H1 (cell line): ENCODE results near the gene KRTAP5-6. TPM values are rescaled to one million over a fixed set of nuclear protein-coding genes. Genes with fewer than 3 reads are reported as not detected.

Experiments
- CTCF ChIA-PET: fragments of 300-600 bp; sonication (Branson Sonifier 250); formaldehyde crosslinking; loops from one replicate; lab custom pipeline; 2021; ENCODE audit not compliant: partially characterized antibody; lab: Charles Lee
- POLR2A ChIA-PET: fragments of 300-600 bp; sonication (Branson Sonifier 250); formaldehyde crosslinking; loops from one replicate; lab custom pipeline; 2021; ENCODE audit warnings: inconsistent platforms; ENCODE audit not compliant: partially characterized antibody; lab: Charles Lee
- DNase-seq, 2 experiments: peaks; one replicate each; pipeline versions ENCODE4 v3.0.0 to v3.0.0-alpha.2; 2010 to 2022; ENCODE audit warnings: low spot score in 2 of 2, low read depth in 1 of 2, mixed read lengths in 1 of 2
- FAIRE-seq: peaks from 2 replicates; lab custom pipeline; 2011; peaks lifted over from hg19 to GRCh38; lab: Jason Lieb, UNC
- H2AFZ ChIP-seq: 2 replicates; pipeline ENCODE4 v1.8.1; 2012; ENCODE audit warnings: low read length, inconsistent platforms
- H2AK5ac ChIP-seq: 2 replicates; pipeline ENCODE4 v1.6.1; 2013; ENCODE audit warnings: low read depth, low read length
- H2BK120ac ChIP-seq: replicated peaks from 2 replicates; pipeline ENCODE3; 2013; ENCODE audit warnings: low read depth, low read length, inconsistent platforms
- H2BK12ac ChIP-seq: 2 replicates; pipeline ENCODE4 v1.6.1; 2013; ENCODE audit warnings: low read depth, low read length
- H2BK15ac ChIP-seq: 2 replicates; pipeline ENCODE4 v1.6.1; 2013; ENCODE audit warnings: low read length
- H2BK20ac ChIP-seq: 2 replicates; pipeline ENCODE4 v1.6.1; 2013; ENCODE audit warnings: low read length
- H2BK5ac ChIP-seq: 2 replicates; pipeline ENCODE4 v1.6.1; 2013; ENCODE audit warnings: low read depth, low read length
- H3K14ac ChIP-seq: 2 replicates; pipeline ENCODE4 v1.6.1; 2013; ENCODE audit warnings: inconsistent platforms; ENCODE audit not compliant: insufficient read length
- H3K18ac ChIP-seq: 2 replicates; pipeline ENCODE4 v1.6.1; 2013; ENCODE audit warnings: low read length; ENCODE audit errors: extremely low read depth
- H3K23ac ChIP-seq: 2 replicates; pipeline ENCODE4 v1.6.1; 2013; ENCODE audit warnings: inconsistent platforms; ENCODE audit not compliant: insufficient read length
- H3K23me2 ChIP-seq: 2 replicates; pipeline ENCODE4 v1.6.1; 2013; ENCODE audit warnings: low read depth, low read length
- H3K27ac ChIP-seq: 2 replicates; pipeline ENCODE4 v1.6.1; 2011; ENCODE audit warnings: low read depth, low read length, inconsistent platforms
- H3K27me3 ChIP-seq, 4 experiments: replicated peaks in 1 of 4; 1 replicate in 1 of 4; 2 replicates in 3 of 4; pipeline versions ENCODE4 v1.6.1 to v1.8.1; 2011 to 2013; ENCODE audit warnings: low read length in 3 of 4, mild to moderate bottlenecking in 3 of 4, inconsistent platforms in 2 of 4, mixed read lengths in 2 of 4, moderate library complexity in 1 of 4; ENCODE audit not compliant: control insufficient read depth in 3 of 4, insufficient read depth in 3 of 4; ENCODE audit errors: extremely low read depth in 1 of 4
- H3K36me3 ChIP-seq, 4 experiments: 2 replicates each; pipeline versions ENCODE4 v1.6.1 to v1.8.1; 2011 to 2013; ENCODE audit warnings: mild to moderate bottlenecking in 4 of 4, low read length in 3 of 4, moderate library complexity in 2 of 4, control low read depth in 1 of 4, inconsistent platforms in 1 of 4; ENCODE audit not compliant: insufficient read depth in 4 of 4, control insufficient read depth in 2 of 4
- H3K4ac ChIP-seq: replicated peaks from 2 replicates; pipeline ENCODE3; 2013; ENCODE audit warnings: low read length, low read depth, mixed read lengths, inconsistent platforms; ENCODE audit not compliant: insufficient read length
- H3K4me1 ChIP-seq, 4 experiments: replicated peaks in 1 of 4; 1 replicate in 1 of 4; 2 replicates in 3 of 4; pipeline versions ENCODE4 v1.6.1 to v1.8.1; 2011 to 2013; ENCODE audit warnings: low read length in 3 of 4, inconsistent platforms in 2 of 4, mixed read lengths in 1 of 4; ENCODE audit not compliant: insufficient read depth in 4 of 4, control insufficient read depth in 3 of 4
- H3K4me2 ChIP-seq, 2 experiments: 2 replicates each; pipeline versions ENCODE4 v1.6.1 to v1.8.1; 2011 to 2013; ENCODE audit warnings: low read depth in 2 of 2, low read length in 2 of 2, control low read depth in 1 of 2, inconsistent platforms in 1 of 2, mild to moderate bottlenecking in 1 of 2; ENCODE audit not compliant: insufficient read depth in 1 of 2
- H3K4me3 ChIP-seq, 4 experiments: fragments of 200-600, 300-600 bp in 1 of 4; sonication (generic), shearing (Covaris generic), sonication (Bioruptor Twin) in 1 of 4; 2 replicates each; pipeline versions ENCODE4 v1.5.1 to v1.8.1; 2011 to 2016; ENCODE audit warnings: low read length in 4 of 4, low read depth in 3 of 4, control low read depth in 2 of 4, inconsistent platforms in 2 of 4, mild to moderate bottlenecking in 2 of 4, mixed read lengths in 1 of 4, moderate library complexity in 1 of 4; ENCODE audit not compliant: insufficient read depth in 2 of 4; ENCODE audit errors: extremely low read depth in 1 of 4
- H3K56ac ChIP-seq: replicated peaks from 2 replicates; pipeline ENCODE3; 2013; ENCODE audit warnings: low read depth, mild to moderate bottlenecking, mixed read lengths, low read length, inconsistent platforms; ENCODE audit not compliant: insufficient read length
- H3K79me1 ChIP-seq: 2 replicates; pipeline ENCODE4 v1.6.1; 2013; ENCODE audit warnings: low read depth, low read length, control low read depth
- H3K79me2 ChIP-seq, 2 experiments: 2 replicates each; pipeline versions ENCODE4 v1.6.1 to v1.8.1; 2012 to 2013; ENCODE audit warnings: low read length in 2 of 2, mild to moderate bottlenecking in 2 of 2, inconsistent platforms in 1 of 2; ENCODE audit not compliant: insufficient read depth in 2 of 2, control insufficient read depth in 1 of 2
- H3K9ac ChIP-seq, 4 experiments: replicated peaks in 1 of 4; 1 replicate in 1 of 4; 2 replicates in 3 of 4; pipeline versions ENCODE4 v1.6.1 to v1.8.1; 2011 to 2013; ENCODE audit warnings: low read depth in 3 of 4, low read length in 3 of 4, control low read depth in 2 of 4, mild to moderate bottlenecking in 2 of 4, moderate library complexity in 2 of 4, inconsistent platforms in 1 of 4; ENCODE audit errors: extremely low read depth in 1 of 4
- H3K9me3 ChIP-seq, 2 experiments: 2 replicates each; pipeline versions ENCODE4 v1.6.1 to v1.8.1; 2012 to 2013; ENCODE audit warnings: mild to moderate bottlenecking in 2 of 2, moderate library complexity in 2 of 2, control low read depth in 1 of 2, inconsistent platforms in 1 of 2, low read depth in 1 of 2, low read length in 1 of 2, mixed read lengths in 1 of 2; ENCODE audit not compliant: insufficient read depth in 2 of 2
- H4K20me1 ChIP-seq, 2 experiments: replicated peaks in 1 of 2; 2 replicates each; pipeline versions ENCODE3 to v1.8.1; 2011 to 2013; ENCODE audit warnings: inconsistent platforms in 2 of 2, low read length in 2 of 2, mild to moderate bottlenecking in 1 of 2; ENCODE audit not compliant: insufficient read depth in 2 of 2, control insufficient read depth in 1 of 2
- H4K5ac ChIP-seq: 2 replicates; pipeline ENCODE4 v1.6.1; 2013; ENCODE audit warnings: low read length, low read depth, mixed read lengths, inconsistent platforms; ENCODE audit not compliant: insufficient read length
- H4K8ac ChIP-seq: 2 replicates; pipeline ENCODE4 v1.8.0; 2013; ENCODE audit warnings: mild to moderate bottlenecking, moderate library complexity, low read length, inconsistent platforms; ENCODE audit not compliant: insufficient read depth; ENCODE audit errors: extremely low read depth
- H4K91ac ChIP-seq: replicated peaks from 2 replicates; pipeline ENCODE3; 2013; ENCODE audit warnings: low read length, mixed read lengths, inconsistent platforms; ENCODE audit not compliant: insufficient read length
- BACH1 ChIP-seq: IDR thresholded peaks from 2 replicates; pipeline ENCODE4 v1.6.1; 2012; ENCODE audit warnings: low read length, improper control_type of control experiment
- SIRT6 ChIP-seq: IDR thresholded peaks from one replicate; pipeline ENCODE4 v1.7.1; 2012; ENCODE audit warnings: low read length, inconsistent platforms
- WGBS, 2 experiments: shearing (Covaris generic) in 1 of 2; methylation state at CpG; one replicate each; pipeline versions ENCODE4 v1.1.6 to v1.1.7; 2013 to 2015; ENCODE audit warnings: low lambda C conversion rate in 2 of 2, mixed read lengths in 2 of 2, inconsistent platforms in 1 of 2, low coverage in 1 of 2, missing lambda C conversion rate in 1 of 2; ENCODE audit not compliant: insufficient replicate concordance in 2 of 2, insufficient coverage in 1 of 2, insufficient read length in 1 of 2; ENCODE audit errors: extremely low coverage in 1 of 2, missing lambda C conversion rate in 1 of 2; 5-methylcytosine and 5-hydroxymethylcytosine counted together
- polyA plus RNA-seq, 7 experiments: library from polyadenylated mRNA; depleted of rRNA in 3 of 7; stranded (reverse) in 5 of 7; unstranded in 2 of 7; fragments of >200 nt in 5 of 7; fragments of 200-250 nt in 2 of 7; gene quantifications; 1 replicate in 5 of 7; 2 replicates in 1 of 7; 4 replicates in 1 of 7; pipeline versions ENCODE4 v1.2.1 to v1.2.3, GENCODE V29; 2011 to 2013; ENCODE audit warnings: missing spikeins in 2 of 7, mixed read lengths in 2 of 7
- total RNA-seq: library from RNA; stranded (reverse); fragmentation: NEBNext Ultra II Directional; extraction: Animal tissue kit (Norgen Biotek cat#: 25700); gene quantifications from 2 replicates; pipeline ENCODE4 v1.2.1, GENCODE V29; 2021

KRTAP5-6 gene
- total and polyA plus RNA-seq, 2 of the 8 experiments (the other 6 are each of a cell fraction or from before 2014, with no cell fraction given) = not detected

DNA sequence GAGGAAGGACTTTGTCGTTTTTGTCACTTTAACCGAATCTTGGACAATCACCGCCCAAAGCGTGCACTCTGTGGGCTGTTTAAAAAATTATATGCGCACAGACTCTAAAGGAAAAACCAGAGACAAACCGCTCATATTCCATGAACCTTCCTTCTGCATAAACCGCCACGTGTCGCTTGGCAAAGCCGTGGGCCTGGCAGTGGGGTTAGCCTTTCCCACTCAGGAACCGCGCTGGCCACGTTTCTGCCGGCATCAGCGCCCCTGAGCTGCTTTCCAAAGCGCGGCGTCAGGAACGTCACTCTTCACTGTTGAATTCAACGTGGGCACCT is 44.6 kb upstream of the KRTAP5-6 start:
- Histone ChIP-seq H3K56ac (no peak overlapping the region), H3K27me3 (peaks cover 0 to 9% (median 6%) of the 10 kb centered on the region in 4 experiments; a peak in 4 of 7 replicates), H2BK15ac (no peak overlapping the region), H2BK12ac (no peak overlapping the region), H3K4ac (no peak overlapping the region), H4K8ac (no peak overlapping the region), H3K79me1 (no peaks in the 10 kb centered on the region), H3K23me2 (no peaks in the 10 kb centered on the region), H3K18ac (no peak overlapping the region), H4K20me1 (no peaks in the 10 kb centered on the region), H2BK120ac (no peak overlapping the region), H3K4me3 (no peak overlapping the region), H2BK5ac (no peak overlapping the region), H4K91ac (no peak overlapping the region), H3K4me2 (0 out of 4 replicates have a peak overlapping the region, but pooled peaks of 1 of the 2 experiments have one; percentile 64), H2BK20ac (no peak overlapping the region), H3K79me2 (no peaks in the 10 kb centered on the region), H2AFZ (no peak overlapping the region), H3K23ac (no peak overlapping the region), H3K27ac (no peak overlapping the region), H2AK5ac (no peak overlapping the region), H4K5ac (no peak overlapping the region), H3K36me3 (no peaks in the 10 kb centered on the region), H3K9ac (no peak overlapping the region), H3K14ac (no peak overlapping the region), H3K9me3 (no peaks in the 10 kb centered on the region), H3K4me1 (peaks cover 0 to 6% (median 2%) of the 10 kb centered on the region in 4 experiments; a peak in 3 of 7 replicates)
- FAIRE-seq = no peak
- TF ChIP-seq BACH1 (peak; percentile 48; the same call in 1 of the 2 replicates), SIRT6 (no peak)
- no peak for DNase-seq
- 52% methylated on average over 20 of the region's 20 CpGs; no CpG with 5 or more reads in 1 of the 2 experiments for WGBS, 2 experiments
- CTCF ChIA-PET = interaction anchor here (0.7 to 10.1 kb wide), 65 partner anchors 9 to 501 kb away, joined by 3 to 166 read pairs (median 4); partner anchors contain the start of genes KRTAP5-5 and SYT8
- POLR2A ChIA-PET = interaction anchor here (1.1 kb wide), 1 partner anchor 41 kb away, joined by 3 read pairs; no protein-coding TSS in a partner anchor
